Ishikawa (cell line): Measurements from ENCODE around the gene IGLL5.

ENCODE experiments used
- CEBPB ChIP-seq: IDR thresholded peaks from 2 replicates; pipeline ENCODE4 v1.6.1; 2012
- EP300 ChIP-seq: IDR thresholded peaks from 2 replicates; pipeline ENCODE4 v1.6.1; 2012; ENCODE audit warnings: borderline replicate concordance
- MAX ChIP-seq: IDR thresholded peaks from 2 replicates; pipeline ENCODE4 v1.6.1; 2012
- RAD21 ChIP-seq: IDR thresholded peaks from 2 replicates; pipeline ENCODE4 v1.6.1; 2012; ENCODE audit warnings: low read depth
- REST ChIP-seq: IDR thresholded peaks from 2 replicates; pipeline ENCODE4 v1.6.1; 2012; ENCODE audit warnings: low read depth, mild to moderate bottlenecking
- TEAD4 ChIP-seq: IDR thresholded peaks from 2 replicates; pipeline ENCODE4 v1.6.1; 2012

GRCh38 chr22:22896601-22897000, 9.0 kb downstream of the IGLL5 start:
- no peak for TF ChIP-seq REST
- no peak for TF ChIP-seq RAD21
- no peak for TF ChIP-seq EP300
- no peak for TF ChIP-seq MAX
- TF ChIP-seq TEAD4 = no peak
- TF ChIP-seq CEBPB = no peak
